IPS DF 4.7 (cell line): ENCODE results near the gene ISL1.

Source experiments
- DNase-seq: peaks from one replicate; pipeline ENCODE4 v3.0.0-alpha.2; 2013; ENCODE audit warnings: low spot score; ENCODE audit errors: extremely low read depth

ISL1 gene

GRCh38 chr5:51386916-51387883 is 4.0 kb downstream of the ISL1 start:
- DNase-seq: no peak

GRCh38 chr5:51387884-51388275 is 4.6 kb downstream of the ISL1 start:
- no peak for DNase-seq

GRCh38 chr5:51388488-51389287 is 5.4 kb downstream of the ISL1 start:
- no peak for DNase-seq

GRCh38 chr5:51389288-51389576 is 6.0 kb downstream of the ISL1 start:
- DNase-seq: no peak

GRCh38 chr5:51389577-51390463 is 6.6 kb downstream of the ISL1 start:
- no peak for DNase-seq

- no peak for DNase-seq
Observed at GRCh38 chr5:51391175-51391574, 7.9 kb downstream of the ISL1 start.

- DNase-seq: no peak
Observed at GRCh38 chr5:51392689-51393199, 9.5 kb downstream of the ISL1 start.

GRCh38 chr5:51394609-51395008 is 11.4 kb downstream of the ISL1 start:
- DNase-seq: no peak

- no peak for DNase-seq
Observed at GRCh38 chr5:51395245-51395644, 12.0 kb downstream of the ISL1 start.

GRCh38 chr5:51395666-51396356 is 12.6 kb downstream of the ISL1 start:
- DNase-seq: no peak

GRCh38 chr5:51396797-51397196 is 13.5 kb downstream of the ISL1 start:
- DNase-seq: no peak

GRCh38 chr5:51397996-51398395 is 14.7 kb downstream of the ISL1 start:
- DNase-seq: no peak

GRCh38 chr5:51398875-51399642 is 15.8 kb downstream of the ISL1 start:
- no peak for DNase-seq

GRCh38 chr5:51399643-51400006 is 16.4 kb downstream of the ISL1 start:
- no peak for DNase-seq

GRCh38 chr5:51404255-51404654 is 21.0 kb downstream of the ISL1 start:
- DNase-seq: no peak

GRCh38 chr5:51411921-51412325 is 28.7 kb downstream of the ISL1 start:
- no peak for DNase-seq

- DNase-seq: no peak
Observed at GRCh38 chr5:51414516-51414915, 31.3 kb downstream of the ISL1 start.

- DNase-seq: no peak
Observed at GRCh38 chr5:51416149-51416548, 32.9 kb downstream of the ISL1 start.

- no peak for DNase-seq
Observed at GRCh38 chr5:51433052-51433710, 49.9 kb downstream of the ISL1 start.

- no peak for DNase-seq
Observed at GRCh38 chr5:51439232-51439631, 56.0 kb downstream of the ISL1 start.
